Fibroblast of villous mesenchyme (primary cell): ENCODE data around the gene SPPL3. TPM values are rescaled to one million over a fixed set of nuclear protein-coding genes. Genes with fewer than 3 reads are reported as not detected.

Source experiments
- DNase-seq: peaks from one replicate; pipeline ENCODE4 v3.0.0-alpha.2; 2010; ENCODE audit warnings: low read depth
- H3K4me3 ChIP-seq: 2 replicates; pipeline ENCODE4 v1.5.1; 2011; ENCODE audit warnings: low read depth, mild to moderate bottlenecking, low read length
- total RNA-seq: library from RNA; depleted of rRNA; stranded (reverse); fragments of >200 nt; gene quantifications from 2 replicates; pipeline ENCODE4 v1.2.3, GENCODE V29; 2012
- TF ChIP-seq, protein P1 (sequence below): IDR thresholded peaks from 2 replicates; pipeline ENCODE4 v1.5.1; 2012; ENCODE audit warnings: low read depth, mild to moderate bottlenecking, low read length; ENCODE audit not compliant: insufficient read depth

Gene SPPL3
- total RNA-seq, 1 donor, result 9.5 TPM

DNA sequence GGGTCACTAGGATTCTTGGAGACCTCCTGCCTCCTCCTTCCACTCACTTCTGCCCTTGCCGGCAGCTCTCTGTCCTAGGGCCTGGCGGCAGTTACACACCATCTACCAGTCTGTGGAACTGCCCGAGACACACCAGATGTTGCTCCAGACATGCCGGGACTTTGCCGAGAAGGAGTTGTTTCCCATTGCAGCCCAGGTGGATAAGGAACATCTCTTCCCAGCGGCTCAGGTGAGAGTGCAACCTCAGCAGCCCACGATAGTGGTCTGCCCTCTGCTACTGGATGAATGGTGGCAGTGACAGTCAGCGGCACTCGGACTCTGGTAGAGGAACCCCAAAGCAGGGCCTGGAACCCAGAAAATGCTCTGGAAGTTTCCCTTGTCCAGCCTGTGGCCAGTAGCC, 177.2 kb downstream of the SPPL3 start:
- H3K4me3 ChIP-seq, result no peak overlapping the region
- TF ChIP-seq, protein P1, sequence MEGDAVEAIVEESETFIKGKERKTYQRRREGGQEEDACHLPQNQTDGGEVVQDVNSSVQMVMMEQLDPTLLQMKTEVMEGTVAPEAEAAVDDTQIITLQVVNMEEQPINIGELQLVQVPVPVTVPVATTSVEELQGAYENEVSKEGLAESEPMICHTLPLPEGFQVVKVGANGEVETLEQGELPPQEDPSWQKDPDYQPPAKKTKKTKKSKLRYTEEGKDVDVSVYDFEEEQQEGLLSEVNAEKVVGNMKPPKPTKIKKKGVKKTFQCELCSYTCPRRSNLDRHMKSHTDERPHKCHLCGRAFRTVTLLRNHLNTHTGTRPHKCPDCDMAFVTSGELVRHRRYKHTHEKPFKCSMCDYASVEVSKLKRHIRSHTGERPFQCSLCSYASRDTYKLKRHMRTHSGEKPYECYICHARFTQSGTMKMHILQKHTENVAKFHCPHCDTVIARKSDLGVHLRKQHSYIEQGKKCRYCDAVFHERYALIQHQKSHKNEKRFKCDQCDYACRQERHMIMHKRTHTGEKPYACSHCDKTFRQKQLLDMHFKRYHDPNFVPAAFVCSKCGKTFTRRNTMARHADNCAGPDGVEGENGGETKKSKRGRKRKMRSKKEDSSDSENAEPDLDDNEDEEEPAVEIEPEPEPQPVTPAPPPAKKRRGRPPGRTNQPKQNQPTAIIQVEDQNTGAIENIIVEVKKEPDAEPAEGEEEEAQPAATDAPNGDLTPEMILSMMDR, result no peak
- DNase-seq, result no peak

DNA sequence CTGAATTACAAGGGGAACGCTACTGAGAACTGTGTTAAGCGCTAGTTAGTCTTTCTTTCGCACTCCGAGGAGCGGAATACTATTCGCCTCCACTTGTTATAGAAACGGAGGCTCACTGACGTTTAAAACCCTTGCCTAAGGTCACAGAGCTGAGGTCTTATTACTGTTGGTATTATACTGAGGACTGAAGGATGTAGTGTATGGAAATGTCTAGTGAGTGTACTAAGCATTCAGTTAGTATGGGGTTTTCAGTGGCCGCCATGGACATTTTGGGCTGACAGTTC, 177.7 kb downstream of the SPPL3 start:
- TF ChIP-seq, protein P1, result no peak
- H3K4me3 ChIP-seq, result peak overlapping the region; percentile 71
- DNase-seq, result no peak

- TF ChIP-seq, protein P1, result no peak
- H3K4me3 ChIP-seq, result peak within 1 kb of the TSS; percentile 71
- DNase-seq, result peak; percentile 80
Observed at GRCh38 chr12:120725659-120726509, 178.3 kb downstream of the SPPL3 start, which contains the start of gene ACADS. ACADS (plus strand) TSS chr12:120725826; CDS start chr12:120725886, 60 bp downstream.

DNA sequence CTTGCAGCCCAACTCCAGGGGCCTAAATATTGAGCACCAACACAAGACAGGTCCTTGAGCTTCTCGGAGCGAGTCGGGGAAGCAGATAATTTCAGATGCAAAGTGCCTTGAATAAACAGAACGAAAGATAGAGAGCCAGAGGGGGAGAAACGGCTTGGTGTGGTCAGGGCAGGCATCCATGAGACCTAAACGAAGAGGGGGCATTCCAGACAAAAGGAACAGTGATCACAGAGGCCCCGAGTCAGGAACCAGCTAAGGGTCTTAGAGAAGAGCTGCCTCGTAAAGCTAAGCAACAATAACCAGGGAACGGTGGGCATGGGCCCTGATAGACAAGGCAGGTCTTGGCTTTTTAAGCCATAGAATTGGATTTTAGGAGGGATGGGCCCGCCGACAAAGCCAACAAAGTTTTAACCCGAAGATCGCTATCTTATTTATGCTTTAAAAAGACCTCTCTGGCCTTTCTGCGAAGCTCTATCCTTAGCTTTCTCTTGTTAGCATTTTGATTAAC, 179.0 kb downstream of the SPPL3 start:
- DNase-seq, result no peak
- TF ChIP-seq, protein P1, result no peak

DNA sequence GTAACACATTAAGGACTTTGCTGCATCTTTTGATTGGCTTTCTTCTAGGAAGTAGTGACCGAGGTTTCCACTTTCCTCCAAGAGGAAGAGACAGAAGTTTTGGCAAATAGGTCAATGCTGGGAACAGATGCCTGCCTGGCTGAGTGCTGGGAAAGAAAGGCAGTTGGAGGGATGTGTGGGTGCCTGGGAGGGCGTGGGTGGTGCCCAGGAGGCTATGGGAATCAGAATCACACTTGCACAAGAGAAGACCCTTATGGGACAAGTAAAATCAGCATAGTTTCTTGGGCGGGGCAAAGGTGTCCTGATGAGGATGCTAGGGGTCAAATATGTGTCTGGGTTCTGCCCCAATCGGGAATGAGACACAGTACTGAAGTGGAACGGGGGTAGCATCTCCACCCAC, 179.4 kb downstream of the SPPL3 start:
- H3K4me3 ChIP-seq, result no peak overlapping the region
- TF ChIP-seq, protein P1, result no peak
- no peak for DNase-seq

More for the DNA sequence above, 179.0 kb downstream of the SPPL3 start:
- peak overlapping the region; percentile 71 for H3K4me3 ChIP-seq

DNA sequence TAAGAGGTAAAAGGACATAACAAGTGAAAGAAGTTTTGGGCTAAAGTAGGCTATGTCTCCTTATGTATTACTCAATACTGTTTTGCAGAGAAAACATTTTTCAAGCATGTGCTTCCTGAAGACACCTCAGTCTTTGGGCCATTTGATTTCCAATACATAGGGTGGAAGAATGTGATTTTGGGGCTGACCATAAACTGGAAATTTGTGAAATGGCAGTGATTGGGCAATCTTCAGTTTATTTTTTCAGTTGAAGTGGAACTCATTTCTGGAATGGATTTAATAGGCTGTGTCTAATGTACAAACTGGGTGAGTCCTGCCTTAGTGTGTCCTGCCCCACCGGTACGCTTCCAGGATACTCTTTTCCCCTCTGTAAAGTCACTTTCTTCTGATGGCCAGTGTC, 181.4 kb downstream of the SPPL3 start:
- H3K4me3 ChIP-seq, result no peak overlapping the region
- no peak for DNase-seq
- TF ChIP-seq, protein P1, result no peak

GRCh38 chr12:120721866-120722265, 182.3 kb downstream of the SPPL3 start:
- TF ChIP-seq, protein P1, result no peak
- no peak overlapping the region for H3K4me3 ChIP-seq
- no peak for DNase-seq
